GM19397 (cell line): ENCODE data around the gene KCNF1.

Experiments used
- ATAC-seq: cut with Tn5 transposase; IDR thresholded peaks from one replicate; pipeline ENCODE4 v1.9.1; 2021; ENCODE audit warnings: mild to moderate bottlenecking, moderate library complexity; ENCODE audit not compliant: unreplicated experiment

The KCNF1 gene

DNA sequence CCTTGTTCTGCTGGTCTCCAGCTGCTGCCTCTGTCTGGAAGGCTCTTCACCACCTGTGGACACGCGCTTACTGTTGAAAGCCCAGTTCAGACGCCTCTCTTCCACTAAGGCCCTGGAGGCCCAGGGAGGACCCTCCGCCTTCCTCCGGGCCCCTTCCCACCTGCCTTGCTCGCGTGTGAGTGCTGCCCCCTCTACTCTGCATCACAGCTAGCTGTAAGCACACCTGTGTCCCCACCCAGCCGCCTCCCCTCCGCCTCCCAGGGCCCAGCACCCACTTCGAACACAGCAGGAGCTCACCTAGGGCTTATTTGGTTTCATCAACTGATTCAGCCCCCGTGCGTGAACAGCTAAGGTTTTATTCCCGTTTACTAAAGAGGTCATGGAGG is 49.7 kb downstream of the KCNF1 start:
- no peak for ATAC-seq

DNA sequence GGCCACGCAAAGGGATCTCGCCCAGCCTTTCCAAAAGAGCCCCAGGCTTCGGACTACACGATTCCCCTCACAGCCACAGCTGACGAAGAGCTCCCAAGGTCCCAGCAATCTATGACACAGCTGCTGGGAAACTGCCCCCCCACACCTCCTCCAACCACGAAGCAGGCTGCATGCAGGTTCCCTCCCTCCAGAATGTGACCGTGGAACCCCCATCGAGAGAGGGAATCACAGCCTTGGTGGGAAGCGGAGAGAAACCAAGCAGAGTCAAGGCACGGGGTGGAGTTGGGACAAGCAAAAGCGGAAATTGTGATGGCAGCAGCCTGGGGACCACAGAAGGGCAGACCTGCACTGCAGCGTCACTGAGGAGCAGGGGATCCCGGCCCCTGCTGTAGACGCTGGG is 50.3 kb downstream of the KCNF1 start:
- ATAC-seq, result no peak

DNA sequence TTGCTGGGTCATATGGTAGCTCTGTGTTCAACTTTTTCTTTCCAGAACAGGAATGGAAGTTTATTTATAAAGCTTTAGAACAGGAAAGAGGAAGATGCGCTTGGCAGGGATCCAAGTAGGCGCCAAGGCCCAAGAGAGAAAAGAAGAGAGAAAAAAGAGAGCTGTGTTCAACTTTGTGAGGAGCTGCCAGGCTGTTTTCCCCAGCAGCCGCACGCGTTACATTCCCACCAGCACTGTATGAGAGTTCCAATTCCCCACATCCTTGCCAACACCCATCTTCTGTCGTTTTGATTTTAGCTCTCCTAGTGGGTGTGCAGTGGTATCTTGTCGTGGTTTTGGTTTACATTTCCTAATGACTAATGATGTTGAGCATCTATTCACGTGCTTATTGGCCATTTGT is 51.4 kb downstream of the KCNF1 start:
- ATAC-seq, result no peak
